Activated naive CD8-positive, alpha-beta T cell treated with anti-CD3 and anti-CD28 coated beads, Interleukin-2, amount 10 ng/mL, durations not matched to agents 7 days and 5 days (primary cell): ENCODE data around the gene TMEM204. TPM values are rescaled to one million over a fixed set of nuclear protein-coding genes. Genes with fewer than 3 reads are reported as not detected.
A peak's percentile ranks its signal among the peaks of the same experiment; 100 is the strongest.

Experiments
- ATAC-seq: fragments of 150-1000 bp; cut with Tn5 transposase; one replicate; pipeline ENCODE4 v1.10.0; 2021; ENCODE audit warnings: low read depth, moderate library complexity
- POLR2A ChIA-PET: fragments of 350-600 bp; sonication (Branson Sonifier 250); formaldehyde crosslinking; loops from one replicate; lab custom pipeline; 2021; ENCODE audit warnings: antibody characterized with exemption; lab: Charles Lee
- DNase-seq: peaks from one replicate; pipeline ENCODE4 v3.0.0; 2021
- H3K27ac Mint-ChIP-seq: one replicate; pipeline ENCODE4 v1.8.0; 2022; ENCODE audit warnings: mild to moderate bottlenecking, mixed read lengths
- H3K27me3 Mint-ChIP-seq: one replicate; pipeline ENCODE4 v1.8.0; 2022; ENCODE audit warnings: mild to moderate bottlenecking, moderate library complexity, mixed read lengths
- H3K36me3 Mint-ChIP-seq: one replicate; pipeline ENCODE4 v1.8.0; 2021; ENCODE audit warnings: mild to moderate bottlenecking, mixed read lengths
- H3K4me1 Mint-ChIP-seq: one replicate; pipeline ENCODE4 v1.8.0; 2021; ENCODE audit warnings: mixed read lengths
- H3K4me3 Mint-ChIP-seq: one replicate; pipeline ENCODE4 v1.8.0; 2022; ENCODE audit warnings: mild to moderate bottlenecking, moderate library complexity, mixed read lengths
- H3K9me3 Mint-ChIP-seq: one replicate; pipeline ENCODE4 v1.8.0; 2021; ENCODE audit warnings: mixed read lengths
- total RNA-seq, 2 experiments: library from RNA; stranded (reverse); gene quantifications; one replicate each; pipeline ENCODE4 v1.2.3, GENCODE V29; 2021

TMEM204 gene
- total RNA-seq: 10 to 100 TPM; 68.3 to 72.0 TPM

- H3K4me3 Mint-ChIP-seq: peak within 1 kb of the TSS; percentile 97
- no peaks in the 10 kb centered on the region for H3K27me3 Mint-ChIP-seq
- no peaks in the 10 kb centered on the region for H3K9me3 Mint-ChIP-seq
- peak within 1 kb of the TSS; percentile 93 for H3K27ac Mint-ChIP-seq
- peaks cover 31% of the 10 kb centered on the region for H3K36me3 Mint-ChIP-seq
- peaks cover 37% of the 10 kb centered on the region for H3K4me1 Mint-ChIP-seq
- POLR2A ChIA-PET: interaction anchor here (0.6 to 3.5 kb wide), 7 partner anchors 8 to 173 kb away, joined by 3 to 35 read pairs (median 10); partner anchors contain the start of genes CRAMP1, IFT140, MAPK8IP3 and TELO2
- ATAC-seq: peak; percentile 47
- peak; percentile 72 for DNase-seq
These were observed at the start of gene TMEM204 for GRCh38 chr16:1533443-1533951. TSS of gene TMEM204 (plus strand) at chr16:1533666. CDS start at chr16:1534276, 610 bp downstream.

- DNase-seq (no peak), ATAC-seq (no peak)
- Mint-ChIP-seq H3K4me1 (peaks cover 1% of the 10 kb centered on the region), H3K36me3 (no peaks in the 10 kb centered on the region), H3K4me3 (no peak overlapping the region), H3K27ac (no peak overlapping the region), H3K27me3 (no peaks in the 10 kb centered on the region), H3K9me3 (no peaks in the 10 kb centered on the region)
- POLR2A ChIA-PET: interaction anchor here (0.6 kb wide), 1 partner anchor 1268 kb away, joined by 4 read pairs; no protein-coding TSS in a partner anchor
These were observed 47.5 kb upstream of the TMEM204 start for GRCh38 chr16:1485847-1486496.

- DNase-seq: no peak
- Mint-ChIP-seq H3K9me3 (no peaks in the 10 kb centered on the region), H3K4me3 (no peak overlapping the region), H3K27me3 (no peaks in the 10 kb centered on the region), H3K4me1 (no peaks in the 10 kb centered on the region), H3K36me3 (no peaks in the 10 kb centered on the region), H3K27ac (no peak overlapping the region)
- ATAC-seq: no peak
- POLR2A ChIA-PET: no interaction called here
These were observed 46.7 kb upstream of the TMEM204 start for GRCh38 chr16:1486551-1487390.

GRCh38 chr16:1487395-1488053 is 45.9 kb upstream of the TMEM204 start:
- H3K4me3 Mint-ChIP-seq: no peak overlapping the region
- no peak for ATAC-seq
- no peak overlapping the region for H3K27ac Mint-ChIP-seq
- no peaks in the 10 kb centered on the region for H3K36me3 Mint-ChIP-seq
- no peak for DNase-seq
- peaks cover 3% of the 10 kb centered on the region for H3K4me1 Mint-ChIP-seq
- H3K27me3 Mint-ChIP-seq: no peaks in the 10 kb centered on the region
- POLR2A ChIA-PET: no interaction called here
- H3K9me3 Mint-ChIP-seq: no peaks in the 10 kb centered on the region

GRCh38 chr16:1488054-1488601 is 45.3 kb upstream of the TMEM204 start:
- Mint-ChIP-seq H3K27me3 (no peaks in the 10 kb centered on the region), H3K4me1 (peaks cover 8% of the 10 kb centered on the region), H3K4me3 (no peak overlapping the region), H3K27ac (no peak overlapping the region), H3K36me3 (no peaks in the 10 kb centered on the region), H3K9me3 (no peaks in the 10 kb centered on the region)
- no peak for ATAC-seq
- no peak for DNase-seq
- POLR2A ChIA-PET: no interaction called here

- H3K4me1 Mint-ChIP-seq: peaks cover 8% of the 10 kb centered on the region
- ATAC-seq: no peak
- H3K27ac Mint-ChIP-seq: no peak within 1 kb of the TSS
- H3K4me3 Mint-ChIP-seq: no peak within 1 kb of the TSS
- H3K36me3 Mint-ChIP-seq: no peaks in the 10 kb centered on the region
- no peak for DNase-seq
- POLR2A ChIA-PET: no interaction called here
- no peaks in the 10 kb centered on the region for H3K27me3 Mint-ChIP-seq
- H3K9me3 Mint-ChIP-seq: no peaks in the 10 kb centered on the region
These were observed 44.8 kb upstream of the TMEM204 start, which contains the start of gene PTX4 for GRCh38 chr16:1488619-1489018. TSS of gene PTX4 (minus strand) at chr16:1488944. CDS start at chr16:1488909, 35 bp downstream.

GRCh38 chr16:1489077-1489476 is 44.4 kb upstream of the TMEM204 start:
- no peak for DNase-seq
- H3K9me3 Mint-ChIP-seq: no peaks in the 10 kb centered on the region
- ATAC-seq: no peak
- peaks cover 8% of the 10 kb centered on the region for H3K4me1 Mint-ChIP-seq
- H3K4me3 Mint-ChIP-seq: no peak overlapping the region
- no peaks in the 10 kb centered on the region for H3K27me3 Mint-ChIP-seq
- H3K36me3 Mint-ChIP-seq: no peaks in the 10 kb centered on the region
- POLR2A ChIA-PET: no interaction called here
- H3K27ac Mint-ChIP-seq: no peak overlapping the region

GRCh38 chr16:1491327-1491726 is 42.1 kb upstream of the TMEM204 start:
- H3K4me1 Mint-ChIP-seq: peaks cover 8% of the 10 kb centered on the region
- H3K36me3 Mint-ChIP-seq: no peaks in the 10 kb centered on the region
- ATAC-seq (no peak), DNase-seq (no peak)
- POLR2A ChIA-PET: interaction anchor here (3.5 kb wide), 1 partner anchor 71 kb away, joined by 26 read pairs; the partner anchor contains the start of gene UQCC4
- H3K4me3 Mint-ChIP-seq: no peak overlapping the region
- H3K27ac Mint-ChIP-seq: no peak overlapping the region
- no peaks in the 10 kb centered on the region for H3K27me3 Mint-ChIP-seq
- H3K9me3 Mint-ChIP-seq: no peaks in the 10 kb centered on the region

- ATAC-seq (no peak), DNase-seq (no peak)
- H3K36me3 Mint-ChIP-seq: no peaks in the 10 kb centered on the region
- H3K9me3 Mint-ChIP-seq: no peaks in the 10 kb centered on the region
- H3K27me3 Mint-ChIP-seq: no peaks in the 10 kb centered on the region
- peak overlapping the region; percentile 94 for H3K4me3 Mint-ChIP-seq
- POLR2A ChIA-PET: interaction anchor here (0.5 to 3.5 kb wide), 10 partner anchors 10 to 280 kb away, joined by 3 to 26 read pairs (median 5); partner anchors contain the start of genes EME2, MAPK8IP3, MRPS34 and TMEM204
- H3K27ac Mint-ChIP-seq: peak overlapping the region; percentile 98
- H3K4me1 Mint-ChIP-seq: peaks cover 8% of the 10 kb centered on the region
These were observed 41.2 kb upstream of the TMEM204 start for GRCh38 chr16:1492082-1492922.

GRCh38 chr16:1492923-1493745 is 40.3 kb upstream of the TMEM204 start, which contains the start of gene TELO2:
TSS of gene TELO2 (plus strand) at chr16:1493360. CDS start at chr16:1494282, 922 bp downstream.
- Mint-ChIP-seq H3K9me3 (no peaks in the 10 kb centered on the region), H3K4me3 (peak within 1 kb of the TSS; percentile 94)

GRCh38 chr16:1493746-1494094 is 39.7 kb upstream of the TMEM204 start:
- DNase-seq (no peak), ATAC-seq (peak; percentile 5)
- no peaks in the 10 kb centered on the region for H3K36me3 Mint-ChIP-seq
- POLR2A ChIA-PET: interaction anchor here (0.9 to 3.5 kb wide), 5 partner anchors 18 to 213 kb away, joined by 4 to 26 read pairs (median 7); partner anchors contain the start of genes MAPK8IP3, TMEM204 and UQCC4
- H3K4me1 Mint-ChIP-seq: peaks cover 8% of the 10 kb centered on the region
- peak overlapping the region; percentile 94 for H3K4me3 Mint-ChIP-seq
- H3K9me3 Mint-ChIP-seq: no peaks in the 10 kb centered on the region
- H3K27me3 Mint-ChIP-seq: no peaks in the 10 kb centered on the region
- H3K27ac Mint-ChIP-seq: peak overlapping the region; percentile 80

More at GRCh38 chr16:1492923-1493745, 40.3 kb upstream of the TMEM204 start, which contains the start of gene TELO2:
- POLR2A ChIA-PET: interaction anchor here (0.6 to 3.5 kb wide), 9 partner anchors 11 to 213 kb away, joined by 4 to 26 read pairs (median 5); partner anchors contain the start of genes MAPK8IP3, TMEM204 and UQCC4
- Mint-ChIP-seq H3K36me3 (no peaks in the 10 kb centered on the region), H3K4me1 (peaks cover 8% of the 10 kb centered on the region), H3K27ac (peak within 1 kb of the TSS; percentile 98), H3K27me3 (no peaks in the 10 kb centered on the region)
- DNase-seq (peak; percentile 95), ATAC-seq (peak; percentile 86)
